ENCODE data around the gene TRPM4.
"Not testable (repeated sequence)": the region's sequence is repeated elsewhere in the genome, so short reads cannot be mapped to it uniquely, and the experiment has no call there.

The TRPM4 gene

DNA sequence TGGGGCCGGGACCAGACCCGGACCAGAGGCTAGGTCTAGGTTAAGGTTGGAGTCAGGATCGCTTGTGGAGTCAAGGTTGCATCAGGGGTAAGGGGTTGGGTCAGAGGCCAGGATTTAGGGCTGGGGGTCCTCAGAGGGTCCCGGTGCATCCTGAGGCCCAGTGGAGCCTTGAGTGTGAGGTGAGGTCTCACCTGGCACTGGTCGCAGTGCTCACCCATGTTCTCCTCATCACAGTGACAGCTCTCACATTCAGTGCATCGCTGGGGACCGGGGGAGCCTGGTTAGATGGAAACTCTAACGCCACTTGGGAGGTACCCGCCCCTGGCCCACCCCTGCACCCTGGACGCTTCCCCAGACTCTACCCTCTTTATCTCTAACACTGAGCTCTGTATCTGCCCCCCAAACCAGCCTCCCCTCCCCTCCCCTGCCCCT is 5.5 kb upstream of the TRPM4 start:
- DNase-seq = no peak

DNA sequence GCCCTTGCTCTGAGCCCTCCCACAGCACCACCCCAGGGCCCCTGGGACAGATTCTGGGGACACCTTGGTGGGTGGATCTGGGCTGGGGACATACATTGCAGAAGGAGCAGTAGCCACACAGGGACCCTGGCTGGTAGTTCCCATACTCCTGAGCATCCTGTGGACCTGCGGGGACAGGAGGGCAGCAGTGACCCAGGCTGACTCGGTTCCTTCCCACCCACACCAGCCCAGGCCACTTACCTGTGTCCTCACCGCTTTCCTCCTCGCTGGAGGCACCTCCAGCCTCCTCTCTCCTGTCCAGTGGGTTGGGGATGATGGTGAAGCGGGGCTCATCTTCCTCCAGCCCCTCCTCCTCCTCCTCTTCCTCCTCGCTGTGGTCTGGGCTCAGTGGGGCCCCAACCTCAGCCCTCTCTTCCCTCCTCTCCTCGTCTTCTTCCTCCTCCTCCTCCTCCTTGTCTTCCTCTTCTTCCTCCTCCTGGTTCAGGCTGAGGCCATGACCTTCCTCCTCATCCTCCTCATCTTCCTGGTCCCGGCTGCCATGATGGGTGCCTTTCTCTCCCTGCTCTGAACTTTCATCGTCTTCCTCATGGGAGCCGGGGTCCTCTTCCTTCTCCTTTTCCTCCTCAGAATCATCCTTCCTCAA is 4.3 kb upstream of the TRPM4 start:
- no peak for DNase-seq

DNA sequence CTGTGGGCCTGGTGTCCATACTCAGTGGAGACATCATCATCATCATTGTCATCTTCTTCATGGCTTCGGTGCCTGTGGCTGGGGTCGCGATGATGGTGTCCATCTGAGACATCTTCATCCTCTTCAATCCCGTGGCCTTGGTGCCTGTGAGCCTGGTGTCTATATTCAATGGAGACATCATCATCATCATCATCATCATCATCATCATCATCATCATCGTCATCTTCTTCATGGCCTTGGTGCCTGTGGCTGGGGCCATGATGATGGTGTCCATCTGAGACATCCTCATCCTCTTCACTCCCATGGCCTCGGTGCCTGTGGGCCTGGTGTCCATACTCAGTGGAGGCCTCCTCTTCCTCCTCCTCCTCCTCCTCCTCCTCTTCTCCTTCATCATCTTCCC is 3.3 kb upstream of the TRPM4 start:
- no peak for DNase-seq

DNA sequence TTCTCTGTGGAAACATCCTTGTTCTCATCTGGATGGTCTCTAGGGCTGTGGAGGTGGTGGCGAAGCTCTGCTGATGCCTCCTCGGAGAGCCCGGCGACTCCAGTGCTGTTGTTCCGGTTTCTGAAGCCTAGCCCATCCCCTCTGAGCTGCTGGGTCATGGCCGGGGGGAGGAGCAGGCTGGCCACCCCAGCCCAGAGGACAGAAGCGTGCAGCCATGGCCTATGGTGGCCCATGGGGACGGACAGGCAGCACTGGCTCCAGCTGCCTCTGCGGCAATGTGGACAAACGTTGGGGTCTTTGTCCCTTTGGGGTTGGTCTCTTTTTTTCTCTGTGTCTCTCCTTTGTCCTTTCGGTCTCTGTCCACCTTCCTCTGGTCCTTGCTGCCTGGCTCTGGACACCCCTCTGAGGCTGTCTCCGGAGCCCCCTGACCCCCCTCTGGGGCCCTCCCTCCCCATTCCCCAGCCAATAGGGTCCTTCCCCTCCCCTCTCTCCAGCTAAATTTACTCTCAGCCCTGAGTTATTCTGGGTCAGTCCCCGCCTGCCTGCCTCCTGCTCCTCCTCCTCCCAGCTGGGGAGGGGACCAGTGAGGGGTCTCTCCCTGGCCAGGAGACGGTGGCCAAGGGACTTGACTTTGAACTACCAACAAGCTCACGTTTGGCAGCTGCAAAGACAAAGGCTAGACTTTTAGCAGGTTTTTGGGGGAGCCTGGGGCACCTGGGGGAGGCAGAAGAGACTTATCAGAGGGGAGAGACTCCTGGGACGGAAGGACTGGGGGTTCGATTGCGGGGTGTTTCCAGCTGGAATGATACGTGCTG is 2.4 kb upstream of the TRPM4 start, which contains the start of gene HRC:
Gene HRC (minus strand): TSS at position 392 of the 815 bp plus-strand sequence. CDS start 159 bp downstream, at position 233.
- DNase-seq = no peak

DNA sequence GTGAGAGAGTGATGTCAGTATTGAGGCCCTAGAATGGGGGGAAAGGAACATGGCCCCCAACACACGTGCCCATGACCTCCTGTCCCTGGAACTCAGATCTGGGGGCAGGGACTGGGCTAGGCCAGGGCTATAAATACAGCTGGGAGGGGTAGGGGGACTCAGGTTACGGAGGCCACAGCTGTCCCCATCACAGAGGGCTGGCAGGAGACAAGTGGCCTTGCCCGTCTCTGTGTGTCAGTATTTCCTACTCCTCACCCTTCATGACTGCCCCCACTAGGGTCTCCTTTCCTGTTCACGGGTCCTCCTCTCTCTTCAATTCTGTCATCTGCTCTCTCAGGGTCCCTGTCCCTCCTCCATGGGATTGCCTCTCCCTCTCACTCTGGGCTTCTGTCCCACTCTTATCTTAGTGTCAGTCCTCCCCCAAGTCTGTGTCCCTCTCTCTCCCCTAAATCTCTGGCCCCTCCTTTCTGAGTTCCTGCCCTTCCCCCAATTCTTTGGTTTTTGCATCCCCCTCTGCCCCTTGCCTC is 1.7 kb upstream of the TRPM4 start:
- DNase-seq = peak; percentile 17

DNA sequence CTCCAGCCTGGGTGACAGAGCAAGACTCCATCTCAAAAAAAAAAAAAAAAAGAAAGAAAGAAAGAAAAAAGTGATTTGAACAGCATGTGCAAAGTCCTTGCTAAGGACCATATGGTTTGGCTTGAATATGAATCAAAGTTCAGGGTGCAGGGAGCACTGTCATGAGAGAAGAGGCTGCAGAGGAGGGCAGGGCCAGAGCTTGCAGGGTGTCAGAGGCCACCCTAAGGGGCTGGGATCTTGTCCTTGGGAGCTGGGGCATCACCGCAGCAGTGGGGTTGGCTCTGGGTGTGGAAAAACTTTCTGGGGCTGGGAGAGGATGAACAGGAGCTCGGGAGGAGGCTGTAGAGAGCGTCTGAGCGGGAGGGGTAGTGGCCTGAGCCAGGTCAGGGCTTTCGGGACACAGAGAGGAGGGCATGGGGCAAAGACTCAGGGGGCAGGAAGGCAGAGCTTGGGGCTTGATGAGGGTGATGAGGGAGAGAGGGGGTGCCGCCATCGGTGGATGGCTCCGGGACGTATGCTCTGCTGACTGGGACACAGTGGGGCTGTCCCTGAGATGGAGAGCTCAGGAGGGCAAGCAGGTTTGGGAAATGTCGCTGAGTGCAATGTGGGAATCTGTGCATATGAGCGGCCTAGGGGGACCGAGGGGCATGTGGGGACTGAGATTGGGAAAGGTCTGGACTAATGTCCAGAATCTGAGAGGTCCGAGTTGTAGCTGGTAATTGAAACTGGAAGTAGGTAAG is 3.0 kb downstream of the TRPM4 start:
- no peak for DNase-seq

DNA sequence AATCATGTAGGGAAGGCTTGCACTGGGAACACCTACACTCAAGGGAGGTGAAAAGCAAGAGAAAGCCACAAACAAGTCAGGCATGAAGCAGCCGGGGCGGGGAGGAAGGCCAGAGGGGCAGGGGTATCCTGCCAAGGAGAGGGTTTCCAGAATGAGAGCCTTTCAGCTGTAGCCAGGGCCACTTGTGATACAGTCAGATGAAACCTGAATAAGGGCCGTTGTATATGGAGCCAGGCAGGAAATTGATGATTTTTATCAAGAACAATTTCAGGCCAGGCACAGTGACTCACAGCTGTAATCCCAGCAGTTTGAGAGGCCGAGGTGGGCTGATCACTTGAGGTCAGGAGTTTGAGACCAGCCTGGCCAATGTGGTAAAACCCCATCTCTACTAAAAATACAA is 4.4 kb downstream of the TRPM4 start:
- no peak for DNase-seq

DNA sequence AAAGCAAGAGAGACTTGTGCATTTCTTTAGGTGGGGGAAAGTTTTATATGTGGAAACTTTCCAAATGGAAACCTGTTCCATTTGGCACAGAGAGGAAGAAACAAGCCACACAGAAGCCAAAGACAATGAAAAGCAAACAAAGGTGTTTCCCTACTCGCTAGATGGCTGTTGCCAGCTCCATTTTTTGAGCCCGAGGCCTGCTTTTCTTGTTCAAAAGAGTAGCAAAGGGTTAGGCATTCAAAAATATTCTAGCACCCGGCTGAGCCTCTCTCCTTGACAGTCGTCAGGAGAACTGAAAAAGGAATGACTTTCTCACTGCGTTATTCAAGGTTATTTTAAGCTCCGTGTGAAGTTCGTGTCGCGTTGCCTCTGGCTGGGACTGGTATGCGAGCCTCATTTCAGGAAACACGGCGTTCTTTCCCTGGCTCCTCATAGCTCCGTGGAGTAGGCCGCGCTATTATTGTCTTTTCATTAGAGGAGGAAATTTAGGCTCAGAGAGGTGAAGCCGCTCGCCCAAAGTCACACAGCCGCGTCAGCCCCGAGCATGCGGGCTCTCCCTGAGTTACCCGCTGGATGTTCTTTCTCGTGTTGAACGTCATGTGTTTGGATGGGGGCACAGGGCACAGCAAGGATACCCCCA is 7.6 kb downstream of the TRPM4 start:
- DNase-seq = no peak

DNA sequence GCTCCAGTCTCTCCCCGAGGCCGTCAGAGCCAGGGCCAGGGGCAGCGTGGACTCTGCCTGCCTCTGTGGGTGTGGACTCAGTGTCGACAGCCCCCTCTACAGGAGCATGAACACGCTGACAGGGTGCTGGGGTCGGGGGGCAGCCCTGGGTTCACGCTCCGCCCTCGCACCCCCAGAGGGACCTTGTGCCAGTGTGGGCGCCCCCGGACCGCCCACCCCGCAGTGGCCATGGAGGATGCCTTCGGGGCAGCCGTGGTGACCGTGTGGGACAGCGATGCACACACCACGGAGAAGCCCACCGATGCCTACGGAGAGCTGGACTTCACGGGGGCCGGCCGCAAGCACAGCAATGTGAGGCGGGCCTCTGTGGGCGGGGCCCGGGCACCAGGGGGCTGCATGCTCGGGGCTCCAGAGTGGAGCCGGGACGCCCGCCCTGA is 8.3 kb downstream of the TRPM4 start:
- DNase-seq = no peak

DNA sequence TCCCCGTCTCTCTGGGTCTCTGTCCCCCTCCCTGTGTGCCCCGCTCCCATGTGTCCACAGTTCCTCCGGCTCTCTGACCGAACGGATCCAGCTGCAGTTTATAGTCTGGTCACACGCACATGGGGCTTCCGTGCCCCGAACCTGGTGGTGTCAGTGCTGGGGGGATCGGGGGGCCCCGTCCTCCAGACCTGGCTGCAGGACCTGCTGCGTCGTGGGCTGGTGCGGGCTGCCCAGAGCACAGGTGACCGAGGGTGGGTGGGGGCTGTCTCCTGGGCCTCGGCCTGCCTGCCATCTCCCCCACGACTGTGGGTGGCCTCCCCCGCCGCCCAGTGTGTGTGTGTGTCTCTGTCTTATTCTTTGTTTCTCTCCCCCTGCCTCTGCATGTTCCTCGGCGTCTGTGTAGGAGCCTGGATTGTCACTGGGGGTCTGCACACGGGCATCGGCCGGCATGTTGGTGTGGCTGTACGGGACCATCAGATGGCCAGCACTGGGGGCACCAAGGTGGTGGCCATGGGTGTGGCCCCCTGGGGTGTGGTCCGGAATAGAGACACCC is 10.3 kb downstream of the TRPM4 start:
- DNase-seq = no peak

DNA sequence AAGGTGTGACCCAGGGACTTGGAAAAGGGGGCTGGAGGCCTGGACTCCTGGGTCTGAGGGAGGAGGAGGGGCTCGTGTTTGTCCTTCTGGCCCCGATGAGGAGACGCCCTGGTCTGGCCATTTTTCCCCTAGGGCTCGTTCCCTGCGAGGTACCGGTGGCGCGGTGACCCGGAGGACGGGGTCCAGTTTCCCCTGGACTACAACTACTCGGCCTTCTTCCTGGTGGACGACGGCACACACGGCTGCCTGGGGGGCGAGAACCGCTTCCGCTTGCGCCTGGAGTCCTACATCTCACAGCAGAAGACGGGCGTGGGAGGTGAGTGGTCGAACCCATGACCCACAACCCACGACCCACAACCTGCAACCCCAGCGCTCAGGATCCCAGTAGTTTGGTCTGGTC is 10.8 kb downstream of the TRPM4 start:
- DNase-seq = no peak

DNA sequence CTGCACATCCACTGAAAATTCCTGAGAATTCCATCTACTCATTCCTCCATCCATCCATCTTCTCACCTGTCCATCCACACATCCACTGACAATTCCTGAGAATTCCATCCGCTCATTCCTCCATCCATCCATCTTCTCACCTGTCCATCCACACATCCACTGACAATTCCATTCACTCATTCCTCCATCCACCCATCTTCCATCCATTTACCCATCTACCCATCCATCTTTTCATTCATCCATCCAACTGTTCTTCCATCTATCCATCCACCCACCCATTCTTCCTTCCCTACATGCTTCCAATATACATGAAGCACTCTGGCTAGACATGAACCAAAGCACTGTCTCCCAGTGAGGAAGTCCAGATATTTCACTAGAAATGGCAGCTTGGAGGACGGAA is 15.6 kb downstream of the TRPM4 start:
- DNase-seq = no peak

DNA sequence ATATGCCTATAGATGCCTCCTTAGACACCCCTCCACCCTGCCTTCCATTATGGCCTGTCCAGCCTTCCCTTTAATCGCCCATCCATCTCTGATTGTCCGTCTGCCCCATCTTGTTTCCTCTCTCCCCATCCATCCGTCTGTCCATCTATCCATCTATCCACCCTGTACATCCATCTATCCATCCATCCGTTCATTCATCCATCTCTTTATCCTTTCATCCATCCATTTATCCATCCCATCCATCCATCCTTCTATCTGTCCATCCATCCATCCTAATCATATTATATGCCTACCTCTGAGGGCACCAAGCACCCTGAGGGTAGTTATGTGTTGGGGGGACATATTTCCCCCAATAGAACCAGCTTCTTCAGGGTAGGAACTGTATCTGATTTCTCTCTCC is 23.1 kb downstream of the TRPM4 start:
- no peak for DNase-seq

DNA sequence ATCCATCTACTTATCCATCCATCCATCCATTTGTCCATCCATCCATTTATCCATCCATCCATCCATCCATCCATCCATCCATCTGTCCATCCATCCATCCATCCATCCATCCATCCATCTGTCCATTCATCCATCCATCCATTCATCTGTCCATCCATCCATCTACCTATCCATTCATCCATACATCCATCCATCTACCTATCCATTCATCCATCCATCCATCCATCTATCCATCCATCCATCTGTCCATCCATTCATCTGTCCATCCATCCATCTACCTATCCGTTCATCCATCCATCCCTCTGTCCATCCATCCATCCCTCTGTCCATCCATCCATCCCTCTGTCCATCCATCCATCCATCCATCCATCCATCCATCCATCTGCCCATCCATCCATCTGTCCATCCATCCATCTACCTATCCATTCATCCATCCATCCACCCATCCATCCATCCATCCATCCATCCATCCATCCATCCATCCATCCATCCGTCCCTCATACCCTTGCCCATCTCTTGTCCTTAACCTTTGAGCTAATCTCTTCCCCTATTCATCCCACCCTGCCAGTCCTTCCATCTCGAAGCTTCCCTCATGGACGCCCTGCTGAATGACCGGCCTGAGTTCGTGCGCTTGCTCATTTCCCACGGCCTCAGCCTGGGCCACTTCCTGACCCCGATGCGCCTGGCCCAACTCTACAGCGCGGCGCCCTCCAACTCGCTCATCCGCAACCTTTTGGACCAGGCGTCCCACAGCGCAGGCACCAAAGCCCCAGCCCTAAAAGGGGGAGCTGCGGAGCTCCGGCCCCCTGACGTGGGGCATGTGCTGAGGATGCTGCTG is 24.6 kb downstream of the TRPM4 start:
- DNase-seq = not testable (repeated sequence)

DNA sequence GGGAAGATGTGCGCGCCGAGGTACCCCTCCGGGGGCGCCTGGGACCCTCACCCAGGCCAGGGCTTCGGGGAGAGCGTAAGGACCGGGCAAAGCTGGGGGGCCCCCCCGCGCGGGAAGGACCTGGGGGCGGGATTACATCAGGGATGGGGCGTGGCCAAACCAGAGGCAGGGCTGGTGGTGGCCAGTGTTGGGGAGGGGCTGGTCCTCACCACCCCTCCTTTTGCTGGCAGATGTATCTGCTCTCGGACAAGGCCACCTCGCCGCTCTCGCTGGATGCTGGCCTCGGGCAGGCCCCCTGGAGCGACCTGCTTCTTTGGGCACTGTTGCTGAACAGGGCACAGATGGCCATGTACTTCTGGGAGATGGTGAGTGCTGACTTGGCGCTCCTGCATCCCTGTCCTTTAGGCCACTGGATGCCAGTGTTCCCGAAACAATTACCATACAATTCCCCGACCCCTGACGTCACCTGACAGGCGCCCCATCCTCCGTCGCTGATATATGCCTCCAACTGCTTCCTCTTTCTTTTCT is 25.3 kb downstream of the TRPM4 start:
- no peak for DNase-seq

DNA sequence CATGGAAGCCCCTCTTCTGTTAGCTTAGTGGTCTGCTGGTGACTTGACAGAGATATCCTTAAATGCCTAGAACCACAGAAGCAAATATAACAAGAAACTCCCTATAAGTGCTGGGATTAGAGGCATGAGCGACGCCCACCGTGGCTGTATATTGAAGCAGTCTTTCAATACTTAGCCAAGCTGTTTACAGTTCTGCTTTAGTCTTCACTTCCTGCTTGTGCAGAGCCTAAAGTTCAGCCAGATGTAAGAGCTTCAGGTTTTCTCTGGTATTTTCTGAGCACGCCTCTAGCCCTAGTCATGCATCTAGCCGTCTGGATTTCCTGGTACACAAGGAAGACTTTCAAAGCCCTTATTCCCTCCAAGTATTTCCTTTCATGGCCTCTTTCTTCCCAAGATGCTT is 28.5 kb downstream of the TRPM4 start:
- no peak for DNase-seq

DNA sequence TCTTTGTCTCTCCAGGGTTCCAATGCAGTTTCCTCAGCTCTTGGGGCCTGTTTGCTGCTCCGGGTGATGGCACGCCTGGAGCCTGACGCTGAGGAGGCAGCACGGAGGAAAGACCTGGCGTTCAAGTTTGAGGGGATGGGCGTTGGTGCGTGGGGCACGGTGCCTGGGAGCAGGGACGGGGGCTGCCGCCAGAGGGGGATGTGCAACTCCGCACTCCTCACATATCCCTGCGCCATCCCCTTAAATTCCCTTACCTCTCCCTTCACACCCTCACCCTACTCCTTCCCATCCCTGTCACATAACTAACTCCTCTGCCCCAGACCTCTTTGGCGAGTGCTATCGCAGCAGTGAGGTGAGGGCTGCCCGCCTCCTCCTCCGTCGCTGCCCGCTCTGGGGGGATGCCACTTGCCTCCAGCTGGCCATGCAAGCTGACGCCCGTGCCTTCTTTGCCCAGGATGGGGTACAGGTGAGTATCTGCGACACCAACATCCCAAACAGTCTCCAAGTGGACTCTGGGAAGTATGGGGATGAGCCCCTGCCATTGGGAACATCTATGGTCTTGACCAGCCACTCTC is 31.1 kb downstream of the TRPM4 start:
- DNase-seq = no peak

DNA sequence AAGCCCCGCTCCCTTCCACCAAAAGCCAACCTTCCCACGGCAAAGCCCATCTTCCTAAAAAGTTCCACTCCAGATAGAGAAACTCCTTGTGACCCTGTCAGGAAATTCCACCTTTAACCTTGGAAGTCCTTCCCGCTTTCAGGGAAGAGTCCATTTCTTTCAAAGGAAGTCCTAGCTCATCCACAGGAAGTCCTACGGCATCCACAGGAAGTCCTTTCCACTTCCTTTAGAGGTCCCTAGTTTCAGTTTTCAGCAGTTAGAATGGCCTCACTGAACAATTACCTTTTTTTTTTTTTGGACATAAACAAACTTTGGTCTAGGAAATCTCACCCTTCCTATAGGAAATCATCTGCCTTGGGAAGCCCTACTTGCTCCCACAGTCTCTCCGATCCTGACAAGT is 31.7 kb downstream of the TRPM4 start:
- no peak for DNase-seq

DNA sequence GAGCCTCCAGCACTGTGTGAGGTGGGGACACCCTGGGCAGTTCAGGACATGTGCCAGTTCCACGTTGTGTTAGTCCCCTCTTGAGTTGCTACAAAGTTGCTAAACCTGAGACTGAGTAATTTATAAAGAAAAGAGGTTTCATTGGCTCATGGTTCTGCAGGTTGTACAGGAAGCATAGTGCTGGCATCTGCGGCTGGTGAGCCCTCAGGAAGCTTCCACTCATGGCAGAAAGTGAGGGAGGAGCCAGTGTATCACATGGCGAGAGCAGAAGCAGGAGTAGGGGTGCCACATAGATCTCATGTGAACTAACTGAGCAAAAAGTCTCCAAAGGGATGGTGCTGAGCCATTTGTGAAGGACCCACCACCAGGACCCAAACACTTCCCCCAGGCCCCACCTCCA is 33.2 kb downstream of the TRPM4 start:
- no peak for DNase-seq

DNA sequence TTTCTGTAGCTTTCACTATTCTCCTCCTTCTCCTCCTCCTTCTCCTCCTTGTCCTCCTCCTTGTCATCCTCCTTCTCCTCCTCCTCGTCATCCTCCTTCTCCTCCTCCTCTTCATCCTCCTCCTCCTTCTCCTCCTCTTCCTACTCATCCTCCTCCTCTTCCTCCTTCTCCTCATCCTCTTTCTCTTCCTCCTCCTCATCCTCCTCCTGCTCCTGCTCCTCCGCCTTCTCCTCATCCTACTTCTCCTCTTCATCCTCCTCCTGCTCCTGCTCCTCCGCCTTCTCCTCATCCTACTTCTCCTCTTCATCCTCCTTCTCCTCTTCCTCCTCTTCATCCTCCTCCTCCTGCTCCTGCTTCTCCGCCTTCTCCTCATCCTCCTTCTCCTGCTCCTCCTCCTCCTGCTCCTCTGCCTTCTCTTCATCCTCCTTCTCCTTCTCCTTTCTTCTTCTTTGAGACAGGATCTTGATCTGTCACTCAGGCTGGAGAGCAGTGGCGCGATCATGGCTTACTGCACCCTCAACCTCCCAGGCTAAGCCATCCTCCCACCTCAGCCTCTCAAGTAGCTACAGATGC is 36.3 kb downstream of the TRPM4 start:
- DNase-seq = no peak

DNA sequence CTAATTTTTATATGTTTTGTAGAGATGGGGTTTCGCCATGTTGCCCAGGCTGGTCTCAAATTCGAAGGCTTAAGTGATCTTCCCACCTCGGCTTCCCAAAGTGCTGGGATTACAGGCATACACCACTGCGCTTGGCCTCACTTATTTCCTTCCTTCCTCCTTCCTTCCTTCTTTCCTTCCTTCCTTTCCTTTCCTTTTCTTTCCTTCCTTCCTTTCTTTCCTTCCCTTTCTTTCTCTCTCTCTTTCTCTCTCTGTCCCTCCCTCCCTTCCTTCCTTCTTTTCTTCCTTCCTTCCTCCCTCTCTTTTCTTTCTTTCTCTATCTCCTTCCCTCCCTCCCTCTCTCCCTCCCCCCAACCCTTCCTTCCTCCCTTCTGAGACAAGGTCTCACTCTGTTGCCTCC is 36.8 kb downstream of the TRPM4 start:
- no peak for DNase-seq

Measured in hematopoietic multipotent progenitor cell treated with erythropoietin and hydrocortisone succinate and interleukin-3 and kit ligand, for 6 days (in vitro differentiated cells).